Fibroblast of mammary gland (primary cell): ENCODE data around the gene SLC35E1.

ENCODE experiments used
- DNase-seq: peaks from one replicate; pipeline ENCODE4 v3.0.0-alpha.2; 2010; ENCODE audit warnings: low read depth
- H3K4me3 ChIP-seq: 2 replicates; pipeline ENCODE4 v1.5.1; 2011; ENCODE audit warnings: low read depth, mild to moderate bottlenecking, low read length, moderate library complexity; ENCODE audit not compliant: control insufficient read depth
- CTCF ChIP-seq: conservative IDR thresholded peaks from 2 replicates; pipeline ENCODE4 v1.5.1; 2011; ENCODE audit warnings: low read depth, low read length, inconsistent platforms; ENCODE audit not compliant: control insufficient read depth, insufficient read depth

SLC35E1 gene

GRCh38 chr19:16535381-16535780, 36.8 kb downstream of the SLC35E1 start:
- H3K4me3 ChIP-seq, result no peak overlapping the region
- no peak for DNase-seq
- TF ChIP-seq CTCF, result no peak

- no peak overlapping the region for H3K4me3 ChIP-seq
- DNase-seq, result no peak
- TF ChIP-seq CTCF, result no peak
Observed at GRCh38 chr19:16532440-16533234, 39.6 kb downstream of the SLC35E1 start.

- DNase-seq, result no peak
- H3K4me3 ChIP-seq, result no peak overlapping the region
- TF ChIP-seq CTCF, result no peak
Observed at GRCh38 chr19:16531380-16531669, 40.9 kb downstream of the SLC35E1 start.

GRCh38 chr19:16530540-16531379, 41.5 kb downstream of the SLC35E1 start:
- TF ChIP-seq CTCF, result no peak
- DNase-seq, result no peak
- H3K4me3 ChIP-seq, result no peak overlapping the region

GRCh38 chr19:16529466-16530144, 42.6 kb downstream of the SLC35E1 start:
- DNase-seq, result no peak
- no peak for TF ChIP-seq CTCF
- H3K4me3 ChIP-seq, result no peak overlapping the region

- peak; percentile 38 for TF ChIP-seq CTCF
- peak; percentile 32 for DNase-seq
- no peak overlapping the region for H3K4me3 ChIP-seq
Observed at GRCh38 chr19:16527971-16528521, 44.2 kb downstream of the SLC35E1 start.
